Stimulated activated CD8-positive, alpha-beta memory T cell treated with anti-CD3 and anti-CD28 coated beads, Interleukin-7, amount 100 ng/mL, for 48 hours (primary cell): ENCODE data around the gene UBE3C.
"Not testable (repeated sequence)": the region's sequence is repeated elsewhere in the genome, so short reads cannot be mapped to it uniquely, and the experiment has no call there.

ENCODE experiments used
- DNase-seq, 2 donors: peaks; one replicate each; pipeline ENCODE4 v3.0.0-alpha.2; 2020; ENCODE audit warnings: low read depth in 1 of 2; ENCODE audit errors: extremely low read depth in 1 of 2

Gene UBE3C

DNA sequence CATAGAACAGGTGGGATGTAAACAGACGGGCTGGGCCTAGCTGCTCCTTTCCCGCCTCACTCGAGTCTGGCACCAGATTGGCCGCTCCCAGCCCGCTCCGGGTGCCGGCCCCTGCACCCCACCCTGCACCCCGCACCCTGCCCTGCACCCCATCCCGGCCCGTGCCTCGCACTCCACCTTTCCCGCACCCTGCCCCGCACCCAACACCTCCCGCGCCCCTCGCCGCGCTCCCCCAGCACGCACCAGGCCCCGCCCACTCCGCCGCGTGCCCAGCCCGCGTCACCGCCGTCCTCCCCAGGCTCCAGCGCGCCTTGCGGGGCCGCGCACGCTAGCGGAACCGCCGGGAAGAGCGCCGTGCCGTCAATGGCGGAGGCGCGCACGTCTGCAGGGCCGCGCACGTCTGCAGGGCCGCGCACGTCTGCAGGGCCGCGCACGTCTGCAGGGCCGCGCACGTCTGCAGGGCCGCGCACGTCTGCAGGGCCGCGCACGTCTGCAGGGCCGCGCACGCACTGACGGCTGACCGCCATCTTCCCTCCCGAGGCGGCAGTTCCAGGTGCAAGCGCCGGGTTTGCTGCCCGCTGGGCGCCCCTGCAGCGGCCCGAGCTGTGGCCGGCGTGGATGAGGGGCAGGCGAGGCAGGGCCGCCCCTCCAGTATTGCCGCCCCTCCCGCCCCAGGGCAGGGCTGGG is at the start of gene UBE3C:
Gene UBE3C (plus strand): TSS at position 503 of the 687 bp plus-strand sequence. CDS start 347 bp downstream, outside the sequence.
- DNase-seq: peak; percentile 76 to 83

DNA sequence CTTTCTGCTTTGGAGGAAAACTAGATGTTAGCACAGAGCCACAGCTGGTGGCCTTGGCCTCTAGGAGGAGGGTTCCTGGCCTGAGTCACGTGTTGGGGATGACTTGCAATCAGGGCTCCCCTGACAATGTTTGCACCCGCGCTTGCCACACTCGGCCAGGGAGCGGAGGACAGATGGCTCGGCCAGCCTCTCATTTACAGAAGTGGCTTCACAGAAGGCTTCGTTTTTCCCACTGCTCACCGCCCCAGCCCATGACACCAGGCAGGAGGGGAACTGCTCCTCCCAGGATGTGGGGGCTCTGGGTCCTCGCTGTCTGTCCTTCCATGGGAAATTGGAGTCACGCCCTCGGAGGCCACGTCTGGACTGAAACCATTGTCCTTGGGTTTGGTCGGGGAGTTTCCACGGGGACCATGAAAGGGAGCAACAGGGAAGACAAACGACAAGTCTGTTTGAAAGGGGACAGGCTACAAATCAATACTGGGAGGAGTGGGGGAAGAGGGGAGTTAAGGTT is 49.6 kb upstream of the UBE3C start:
- no peak for DNase-seq

DNA sequence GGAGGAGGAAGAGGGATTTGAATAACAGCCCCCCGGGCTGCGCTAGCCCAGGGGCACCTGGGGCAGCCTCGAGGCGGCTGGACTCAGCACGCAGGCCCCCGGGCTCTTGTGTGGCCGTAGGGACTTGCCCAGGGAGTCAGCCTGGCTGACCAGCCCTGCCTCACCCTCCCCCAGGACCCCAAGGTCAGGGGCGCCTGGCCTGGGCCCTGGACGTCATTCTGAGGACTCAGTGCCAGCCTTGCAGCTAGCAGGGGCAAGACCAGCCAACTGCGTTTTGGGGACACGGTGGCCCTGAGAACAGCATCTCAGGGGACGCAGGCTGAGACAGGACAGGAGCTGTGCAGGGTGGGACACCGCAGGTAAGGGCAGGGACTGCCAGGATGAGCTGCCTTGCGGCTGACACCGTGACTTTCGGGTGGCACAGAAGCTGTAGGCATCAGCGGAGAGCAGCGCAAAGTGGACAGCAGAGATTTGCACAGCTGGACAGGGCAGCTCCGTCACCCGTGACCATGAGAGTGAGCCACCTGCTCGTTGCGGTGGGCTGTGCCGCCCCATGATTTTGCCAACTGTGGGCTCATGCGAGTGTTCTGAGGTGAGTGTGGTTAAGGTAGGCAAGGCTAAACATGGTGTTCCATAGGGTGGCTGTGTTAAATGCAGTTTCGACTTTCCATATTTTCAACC is 48.1 kb upstream of the UBE3C start:
- no peak for DNase-seq

DNA sequence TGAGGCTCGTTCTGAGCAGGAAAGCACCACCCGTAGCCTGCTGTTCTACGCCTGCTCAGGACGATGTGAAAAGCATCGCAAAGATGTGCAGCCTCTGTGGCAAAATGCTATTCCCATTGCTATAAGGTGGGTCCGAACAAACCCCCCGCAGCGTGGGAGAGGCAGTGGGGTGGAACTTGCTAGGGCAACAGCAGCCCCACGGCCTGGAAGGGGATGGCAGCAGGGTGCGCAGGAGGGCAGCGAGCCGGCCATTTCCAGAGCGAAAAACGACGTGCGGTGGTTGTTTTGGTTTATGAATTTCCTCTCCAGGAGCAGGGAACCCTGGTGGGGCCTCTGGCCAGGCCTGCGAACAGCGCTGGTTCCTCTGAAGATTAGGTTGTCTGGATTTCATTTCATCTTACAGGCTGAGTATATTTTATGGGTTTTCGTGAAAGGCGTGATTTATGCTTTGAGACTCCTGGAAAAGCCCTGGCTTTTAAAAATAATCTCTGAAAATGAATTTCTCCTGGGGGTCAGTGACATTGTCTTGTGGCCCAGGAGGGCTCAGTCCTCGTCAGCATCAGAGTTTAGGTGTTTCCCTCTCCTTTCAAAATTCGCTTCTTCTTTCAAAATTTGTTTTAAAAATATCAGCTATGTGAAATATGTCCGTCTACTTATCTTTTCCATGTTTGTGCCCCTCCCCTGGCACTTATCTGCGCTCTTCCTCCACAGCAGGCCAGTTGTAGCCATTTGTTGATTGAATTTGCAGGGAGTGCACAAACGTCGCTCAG is 42.3 kb upstream of the UBE3C start:
- no peak for DNase-seq

DNA sequence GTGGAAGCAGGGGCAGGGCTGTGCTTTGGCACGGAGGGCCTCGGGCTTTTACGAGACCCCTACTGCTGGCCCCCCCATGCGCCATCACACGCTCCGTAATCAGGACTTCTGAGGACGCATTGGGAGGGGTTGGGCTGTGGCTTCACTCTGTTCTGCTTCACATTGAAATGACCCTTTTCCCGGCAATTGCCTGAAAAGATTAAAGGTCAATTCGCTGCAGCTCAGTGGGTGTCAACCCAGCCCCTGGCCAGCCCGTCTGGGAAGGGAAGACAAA is 41.7 kb upstream of the UBE3C start:
- DNase-seq: no peak

DNA sequence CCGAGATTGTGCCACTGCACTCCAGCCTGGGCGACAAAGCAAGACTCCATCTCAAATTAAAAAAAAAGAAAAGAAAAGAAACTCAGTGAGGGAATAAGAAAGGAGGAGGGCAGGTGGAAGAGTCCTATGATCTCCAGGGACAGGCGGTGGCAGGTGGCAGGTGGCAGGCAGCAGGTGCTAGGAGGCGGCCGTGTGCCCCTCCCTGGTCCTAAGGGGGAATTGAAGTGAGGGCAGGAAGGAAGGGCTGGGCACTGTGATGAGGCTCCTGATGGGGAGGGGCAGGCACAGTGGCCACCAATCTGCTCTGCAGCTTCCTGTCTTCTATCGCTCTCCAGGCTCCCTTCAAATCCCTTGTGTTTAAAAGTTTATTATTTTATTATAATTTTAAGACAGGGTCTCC is 41.2 kb upstream of the UBE3C start:
- no peak for DNase-seq

DNA sequence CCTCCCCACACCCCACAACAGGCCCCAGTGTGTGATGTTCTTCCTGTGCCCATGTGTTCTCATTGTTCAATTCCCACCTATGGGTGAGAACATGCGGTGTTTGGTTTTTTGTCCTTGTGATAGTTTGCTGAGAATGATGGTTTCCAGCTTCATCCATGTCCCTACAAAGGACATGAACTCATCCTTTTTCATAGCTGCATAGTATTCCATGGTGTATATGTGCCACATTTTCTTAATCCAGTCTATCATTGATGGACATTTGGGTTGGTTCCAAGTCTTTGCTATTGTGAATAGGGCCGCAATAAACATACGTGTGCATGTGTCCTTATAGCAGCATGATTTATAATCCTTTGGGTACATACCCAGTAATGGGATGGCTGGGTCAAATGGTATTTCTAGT is 38.7 kb upstream of the UBE3C start:
- DNase-seq: not testable (repeated sequence)

DNA sequence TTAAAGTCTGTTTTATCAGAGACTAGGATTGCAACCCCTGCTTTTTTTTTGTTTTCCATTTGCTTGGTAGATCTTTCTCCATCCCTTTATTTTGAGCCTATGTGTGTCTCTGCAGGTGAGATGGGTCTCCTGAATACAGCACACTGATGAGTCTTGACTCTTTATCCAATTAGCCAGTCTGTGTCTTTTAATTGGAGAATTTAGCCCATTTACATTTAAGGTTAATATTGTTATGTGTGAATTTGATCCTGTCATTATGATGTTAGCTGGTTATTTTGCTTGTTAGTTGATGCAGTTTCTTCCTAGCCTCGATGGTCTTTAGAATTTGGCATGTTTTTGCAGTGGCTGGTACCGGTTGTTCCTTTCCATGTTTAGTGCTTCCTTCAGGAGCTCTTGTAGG is 35.1 kb upstream of the UBE3C start:
- not testable (repeated sequence) for DNase-seq

DNA sequence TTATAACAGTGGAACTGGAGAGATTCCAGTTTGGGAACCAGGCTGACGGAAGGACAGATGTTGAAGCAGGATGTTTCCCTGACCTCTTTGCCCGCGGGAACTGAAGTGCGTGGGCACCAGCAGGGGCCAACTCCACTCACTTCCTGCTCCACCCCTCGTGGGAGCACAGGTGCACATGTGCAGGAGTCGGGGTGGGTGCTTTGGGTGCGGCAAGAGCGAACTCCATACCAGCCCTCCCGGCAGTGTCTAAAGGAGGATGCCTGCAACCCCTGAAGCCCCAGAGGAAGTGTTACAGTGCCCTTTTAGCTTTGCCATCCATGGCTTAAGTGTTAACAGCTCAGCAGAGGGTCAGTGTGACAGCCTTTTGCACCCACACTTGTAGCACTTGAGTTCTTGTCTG is 27.4 kb upstream of the UBE3C start:
- no peak for DNase-seq

DNA sequence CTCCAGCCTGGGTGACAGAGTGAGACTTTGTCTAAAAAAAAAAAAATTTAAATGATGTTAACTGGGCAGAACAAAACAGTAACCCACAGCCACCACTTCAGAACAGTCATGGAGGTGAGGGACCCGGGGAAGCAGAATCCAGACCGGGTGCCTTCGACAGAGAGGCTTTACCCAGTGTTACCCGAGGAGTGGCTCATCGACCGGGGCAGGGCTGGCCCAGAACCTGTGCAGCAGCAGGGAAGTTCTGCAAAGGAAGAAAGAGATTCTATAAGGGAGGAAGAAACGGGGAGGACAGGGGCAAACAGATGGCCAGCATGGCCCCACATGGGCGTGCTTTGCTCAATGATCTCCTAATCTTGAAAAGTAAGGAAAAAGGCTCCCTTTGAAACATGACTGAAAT is 26.0 kb upstream of the UBE3C start:
- no peak for DNase-seq

DNA sequence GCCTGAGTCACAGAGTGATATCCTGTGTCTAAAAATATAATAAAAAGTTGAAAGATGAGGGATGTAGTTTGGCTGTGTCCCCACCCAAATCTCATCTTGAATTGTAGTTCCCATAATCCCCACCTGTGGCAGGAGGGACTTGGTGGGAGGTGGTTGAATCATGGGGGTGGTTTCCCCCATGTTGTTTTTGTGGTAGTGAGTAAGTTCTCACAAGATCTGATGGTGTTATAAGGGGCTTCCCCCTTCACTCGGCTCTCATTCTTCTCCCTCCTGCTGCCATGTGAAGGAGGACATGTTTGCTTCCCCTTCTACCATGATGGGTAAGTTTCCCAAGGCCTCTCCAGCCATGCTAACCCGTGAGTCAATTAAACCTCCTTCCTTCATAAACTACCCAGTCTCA is 25.1 kb upstream of the UBE3C start:
- no peak for DNase-seq

DNA sequence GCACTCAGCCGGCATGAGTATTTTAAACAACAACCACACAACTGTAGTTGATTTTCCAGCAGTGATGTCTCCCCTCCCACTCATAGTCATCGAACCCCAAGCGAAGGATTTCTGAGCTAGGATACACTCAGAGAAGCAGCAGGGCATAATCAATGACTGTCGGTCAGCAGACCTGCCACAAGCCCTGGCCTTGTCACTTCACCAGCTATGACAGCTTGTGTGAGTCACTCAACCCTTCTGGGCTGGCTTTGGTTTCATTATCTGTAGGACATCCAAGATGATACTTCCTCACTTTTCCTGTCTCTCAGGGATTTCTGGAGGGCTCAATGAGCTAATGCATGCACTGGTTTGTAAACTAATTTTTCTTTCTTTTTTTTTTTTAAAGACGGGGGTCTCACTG is 22.0 kb upstream of the UBE3C start:
- no peak for DNase-seq

DNA sequence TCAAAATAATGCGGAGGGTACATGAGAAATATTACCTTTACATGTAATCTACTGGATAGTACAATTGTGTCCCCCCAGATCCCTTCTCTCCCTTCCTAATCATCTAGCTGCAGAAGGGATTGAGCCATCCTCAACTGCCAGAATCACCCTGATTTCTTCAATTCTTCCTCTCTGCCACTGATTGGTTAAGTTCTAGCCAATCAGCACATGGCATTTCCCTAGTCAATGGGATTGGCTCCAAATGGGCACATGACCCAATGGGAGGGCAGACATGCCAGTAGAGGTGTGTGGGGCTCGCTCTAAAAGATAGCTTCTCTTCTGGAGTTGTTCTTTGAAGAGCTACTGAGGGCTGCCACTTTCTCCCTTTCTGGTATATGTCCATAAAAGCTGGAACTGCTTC is 20.9 kb upstream of the UBE3C start:
- no peak for DNase-seq

DNA sequence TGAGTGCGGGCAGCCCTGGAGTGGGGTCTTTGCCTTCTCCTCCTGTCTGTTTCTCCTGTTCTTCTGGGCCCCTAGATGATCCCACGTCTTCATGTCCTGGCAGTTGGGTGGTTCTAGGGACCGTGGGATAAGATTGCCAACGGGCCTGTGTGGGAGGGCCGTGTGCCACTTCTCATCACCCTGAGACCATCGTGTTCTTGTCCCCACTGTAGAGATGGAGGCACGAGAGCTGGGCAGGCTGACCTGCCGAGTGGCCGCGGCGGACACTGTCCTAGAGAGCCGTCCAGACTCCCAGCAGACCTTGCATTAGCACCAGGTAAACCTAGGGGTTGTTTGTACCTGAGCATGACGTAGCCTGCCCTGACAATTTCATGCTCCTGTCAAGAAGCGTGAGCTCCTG is 18.5 kb upstream of the UBE3C start:
- no peak for DNase-seq

DNA sequence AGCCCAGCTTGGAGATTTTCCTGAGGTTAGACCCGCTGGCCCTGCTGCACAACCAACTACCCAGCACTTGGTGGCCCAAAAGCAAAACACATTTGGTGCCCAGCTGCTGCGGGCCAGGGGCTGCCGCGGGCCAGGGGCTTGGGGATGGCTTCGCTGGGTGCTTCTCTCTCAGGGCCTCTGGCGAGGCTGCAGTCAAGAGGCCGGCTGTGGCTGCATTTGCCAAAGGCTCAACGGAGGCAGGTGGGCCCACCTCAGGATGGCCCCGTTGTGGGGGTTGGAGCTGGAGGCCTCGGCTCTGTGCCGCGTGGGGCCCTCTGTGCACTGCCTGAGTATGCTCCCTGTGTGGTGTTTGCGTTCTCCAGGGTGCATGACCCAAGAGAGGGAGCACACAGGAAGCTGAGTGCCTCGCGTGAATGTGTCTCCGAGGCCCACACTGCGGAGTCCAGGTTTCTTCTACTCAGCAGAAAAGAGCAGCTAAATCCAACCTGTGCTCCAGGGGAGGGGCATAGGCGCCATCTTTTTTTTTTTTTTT is 17.5 kb upstream of the UBE3C start:
- DNase-seq: no peak

DNA sequence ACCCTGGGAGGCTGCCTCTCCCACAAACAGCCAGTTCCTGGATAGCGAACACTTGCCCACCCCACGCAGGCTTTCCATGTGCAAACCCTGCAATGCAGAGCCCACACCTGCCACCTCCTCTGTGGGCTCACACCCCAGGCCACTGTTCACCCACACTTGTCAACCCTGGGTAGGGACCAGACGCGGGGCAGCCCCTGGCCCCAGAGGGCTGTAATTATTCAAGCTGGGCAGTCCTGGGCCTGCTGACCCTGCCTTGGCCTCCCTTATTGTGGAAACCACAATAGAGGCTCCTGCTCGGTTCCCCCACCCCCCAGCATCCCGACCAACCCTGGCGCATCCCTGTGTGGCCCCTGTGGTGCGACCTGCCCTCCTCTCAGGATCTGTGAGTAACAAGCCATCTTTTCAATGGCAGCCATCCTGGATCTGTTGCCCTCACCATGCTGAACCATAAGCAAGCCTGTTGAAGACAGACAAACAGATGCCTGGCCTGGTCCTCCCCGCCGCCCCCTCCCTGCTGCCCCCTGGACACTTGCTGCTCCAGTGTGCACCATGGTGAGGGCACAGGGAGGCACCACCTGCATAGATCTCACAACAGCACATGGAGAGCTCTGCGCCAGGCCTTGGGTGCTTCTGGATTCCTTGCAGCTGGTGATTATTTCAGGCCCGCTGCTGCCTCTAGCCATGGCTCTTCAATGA is 15.8 kb upstream of the UBE3C start:
- DNase-seq: no peak

DNA sequence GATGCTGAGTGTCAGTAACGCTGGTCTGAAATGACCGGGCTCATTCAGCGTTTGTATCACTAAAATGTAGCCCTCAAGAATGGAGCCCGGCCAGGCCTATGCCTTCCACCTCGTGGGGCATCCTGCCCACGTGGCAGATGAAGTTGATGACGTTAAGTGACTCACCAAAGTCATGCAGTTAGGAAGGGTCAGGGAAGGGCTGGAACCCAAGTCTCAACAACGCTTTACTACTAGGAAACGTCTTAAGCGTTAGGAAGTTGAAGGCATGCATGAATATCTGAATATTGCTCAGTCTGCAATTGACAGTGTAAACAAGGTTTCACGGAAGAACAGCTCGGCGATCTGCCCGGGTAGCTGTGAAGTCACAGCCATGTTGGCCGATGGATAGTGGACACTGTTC is 14.0 kb upstream of the UBE3C start:
- DNase-seq: no peak

DNA sequence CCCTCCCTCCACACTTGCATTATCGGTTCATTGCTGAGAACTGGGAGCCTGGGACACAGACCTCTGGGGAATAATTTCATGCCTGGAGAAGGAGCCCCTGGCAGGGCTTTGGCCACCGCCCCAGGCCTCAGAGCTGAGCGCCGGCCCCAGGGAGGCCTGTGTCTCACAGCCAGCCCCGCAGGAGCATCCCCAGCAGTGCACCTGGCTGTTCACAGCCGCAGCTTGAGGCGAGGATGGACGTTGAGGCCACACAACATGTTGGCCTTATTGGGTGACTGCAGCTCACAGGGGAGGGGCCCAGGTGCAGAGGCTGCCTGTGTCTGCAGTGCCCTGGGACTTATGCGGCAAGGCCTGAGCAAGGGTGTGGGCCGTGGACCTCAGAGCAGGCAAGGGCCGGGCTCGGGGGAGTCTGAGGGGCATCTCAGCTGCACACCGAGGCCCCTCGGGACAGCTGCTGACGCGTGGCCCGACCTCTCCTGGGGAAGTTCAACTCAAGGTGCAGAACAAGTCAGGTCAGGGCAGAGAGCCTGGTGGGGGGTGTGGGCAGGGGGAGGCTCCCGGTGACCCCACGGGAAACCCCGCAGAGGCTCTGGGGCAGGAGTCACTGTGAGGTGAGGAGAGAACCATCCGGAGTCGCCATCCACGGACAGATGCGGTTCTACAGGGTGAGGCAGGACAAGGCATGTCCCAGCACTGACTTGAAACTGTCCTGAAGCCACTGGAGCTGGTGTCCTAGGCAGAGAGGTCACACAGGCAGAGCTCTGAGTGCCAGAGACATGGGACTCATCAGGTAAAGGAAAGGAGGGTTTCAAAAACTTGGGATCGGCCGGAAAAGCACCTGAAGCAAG is 13.1 kb upstream of the UBE3C start:
- DNase-seq: no peak

DNA sequence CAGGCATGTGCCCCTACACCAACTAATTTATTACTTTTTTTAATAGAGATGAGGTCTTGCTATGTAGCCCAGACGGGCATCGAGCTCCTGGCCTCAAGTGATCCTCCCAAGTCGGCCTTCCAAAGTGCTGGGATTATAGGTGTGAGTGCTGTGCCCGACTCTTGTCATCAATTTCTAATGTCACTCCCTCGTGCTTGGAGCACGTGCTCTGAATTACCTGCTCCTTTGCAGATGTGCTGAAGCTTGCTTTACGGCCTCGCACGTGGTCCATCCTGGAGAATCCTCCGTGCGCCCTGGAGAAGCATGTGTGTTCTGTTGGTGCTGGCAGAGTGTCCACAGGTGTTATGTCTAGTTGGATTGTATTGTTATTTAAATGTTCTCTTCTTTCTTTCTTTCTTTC is 11.8 kb upstream of the UBE3C start:
- no peak for DNase-seq

DNA sequence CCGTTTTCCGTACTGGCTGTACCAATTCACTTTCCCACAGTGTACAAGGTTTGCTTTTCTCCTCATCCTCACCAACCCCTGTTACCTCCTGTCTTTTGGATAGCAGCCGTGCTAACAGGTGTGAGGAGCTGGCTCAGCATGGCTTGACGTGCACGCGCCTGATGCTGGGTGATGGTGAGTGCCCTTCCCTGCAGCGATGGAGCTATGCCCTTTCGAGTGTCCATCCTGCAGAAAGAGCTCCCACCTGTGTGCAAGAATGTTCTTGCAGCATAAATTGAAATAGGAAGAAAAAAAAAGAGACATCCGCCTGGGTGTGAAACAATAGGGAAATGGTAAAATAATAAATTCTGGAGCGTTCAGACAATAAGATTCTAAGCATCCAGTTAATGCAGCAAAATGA is 9.5 kb upstream of the UBE3C start:
- no peak for DNase-seq
